Measurements from ENCODE around the gene PEX19.

GRCh38 chr1:160332516-160332915 is 47.6 kb upstream of the PEX19 start:
- TF ChIP-seq CTCF (IDR thresholded peaks at IDR 0.05), result no peak
- TF ChIP-seq POLR2A (IDR thresholded peaks at IDR 0.05), result no peak
- no peak for TF ChIP-seq EP300 (IDR thresholded peaks at IDR 0.05)
